NCI-H2196 treated with DMSO at 0.1 percent for 48 hours (cell line): ENCODE measurements around the gene DTWD1.
"Not testable (repeated sequence)": the region's sequence is repeated elsewhere in the genome, so short reads cannot be mapped to it uniquely, and the experiment has no call there.

Experiments
- DNase-seq: peaks from one replicate; lab custom pipeline; 2025; ENCODE audit not compliant: unreplicated experiment; lab: John Stamatoyannopoulos, UW

The DTWD1 gene, protein sequence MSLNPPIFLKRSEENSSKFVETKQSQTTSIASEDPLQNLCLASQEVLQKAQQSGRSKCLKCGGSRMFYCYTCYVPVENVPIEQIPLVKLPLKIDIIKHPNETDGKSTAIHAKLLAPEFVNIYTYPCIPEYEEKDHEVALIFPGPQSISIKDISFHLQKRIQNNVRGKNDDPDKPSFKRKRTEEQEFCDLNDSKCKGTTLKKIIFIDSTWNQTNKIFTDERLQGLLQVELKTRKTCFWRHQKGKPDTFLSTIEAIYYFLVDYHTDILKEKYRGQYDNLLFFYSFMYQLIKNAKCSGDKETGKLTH

DNA sequence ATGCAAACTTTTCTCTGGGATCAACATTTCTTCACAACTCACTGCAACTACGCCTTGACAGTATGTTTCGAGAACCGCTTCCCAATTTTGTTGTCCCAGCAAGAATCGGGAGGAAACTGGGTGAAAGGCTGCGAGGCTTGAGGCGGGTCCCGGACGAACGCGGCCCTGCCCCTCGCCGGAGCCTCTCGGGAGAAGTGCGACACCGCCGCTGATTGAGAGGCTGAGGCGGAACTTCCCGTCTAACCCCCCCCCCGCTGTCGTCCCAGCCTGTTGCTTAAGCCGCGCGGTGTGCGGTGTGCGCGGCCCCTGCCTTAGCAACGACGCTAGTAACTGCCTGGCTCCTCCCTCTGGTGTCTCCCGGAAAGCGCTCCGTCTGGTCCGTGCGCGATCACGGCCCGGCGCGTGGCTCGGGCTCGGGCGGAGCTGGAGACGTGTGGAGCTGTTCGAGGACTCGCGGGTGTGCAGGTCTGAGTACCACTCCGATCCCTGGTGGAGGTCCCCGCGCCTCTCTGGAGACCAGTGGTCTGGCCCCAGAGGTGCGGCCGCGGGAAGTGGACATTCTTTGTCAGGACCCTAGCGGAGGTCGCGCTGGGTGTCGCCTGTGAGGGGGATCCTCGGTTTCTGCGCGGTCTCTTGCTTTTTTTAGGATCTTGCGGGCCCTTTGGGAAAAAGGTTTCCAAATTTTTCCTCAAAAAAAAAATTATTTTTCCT lies at the start of gene DTWD1, which contains the start of gene FAM227B:
TSS of gene DTWD1 (plus strand) at position 391 of the 711 bp plus-strand sequence. CDS start 4,120 bp downstream, outside the sequence.
TSS of gene FAM227B (minus strand) at position 161 of the 711 bp plus-strand sequence. CDS start 5,647 bp downstream, outside the sequence.
- DNase-seq: peak; percentile 78

DNA sequence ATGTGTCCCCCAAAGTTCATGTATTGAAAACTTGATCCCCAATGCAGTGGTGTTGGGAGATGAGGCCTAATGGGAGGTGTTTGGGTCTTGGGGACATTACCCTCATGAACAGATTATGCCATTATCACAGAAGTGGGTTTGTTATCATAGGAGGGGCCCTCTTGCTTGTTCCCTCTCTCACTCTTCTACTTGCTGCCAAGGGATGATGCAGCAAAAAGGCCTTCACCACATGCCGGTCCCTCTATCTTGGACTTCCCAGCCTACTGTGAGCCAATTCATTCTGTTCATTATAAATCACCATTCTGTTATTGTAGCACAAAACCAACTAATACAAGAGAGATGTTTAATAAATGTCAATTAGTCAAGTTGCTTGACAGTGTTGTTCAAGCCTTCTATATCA lies 47.4 kb upstream of the DTWD1 start:
- no peak for DNase-seq

DNA sequence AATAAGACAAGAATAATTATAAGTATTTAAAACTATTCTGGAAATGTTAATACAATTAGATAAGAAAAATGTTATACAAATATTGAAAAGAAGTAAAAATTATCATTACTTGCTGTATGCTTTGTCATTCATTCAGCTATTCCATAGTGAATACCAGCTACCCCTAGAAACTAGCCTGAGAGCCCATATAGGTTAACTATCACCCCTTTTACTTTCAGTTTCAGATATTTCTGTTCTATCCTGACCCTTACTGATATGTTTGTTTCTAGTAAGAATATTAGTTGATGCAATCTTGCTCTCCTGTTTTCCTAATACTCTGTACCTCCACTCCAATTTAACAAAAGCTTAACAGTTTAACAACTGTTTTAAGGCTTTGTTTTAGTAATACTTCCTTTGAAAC lies 31.8 kb upstream of the DTWD1 start:
- no peak for DNase-seq

DNA sequence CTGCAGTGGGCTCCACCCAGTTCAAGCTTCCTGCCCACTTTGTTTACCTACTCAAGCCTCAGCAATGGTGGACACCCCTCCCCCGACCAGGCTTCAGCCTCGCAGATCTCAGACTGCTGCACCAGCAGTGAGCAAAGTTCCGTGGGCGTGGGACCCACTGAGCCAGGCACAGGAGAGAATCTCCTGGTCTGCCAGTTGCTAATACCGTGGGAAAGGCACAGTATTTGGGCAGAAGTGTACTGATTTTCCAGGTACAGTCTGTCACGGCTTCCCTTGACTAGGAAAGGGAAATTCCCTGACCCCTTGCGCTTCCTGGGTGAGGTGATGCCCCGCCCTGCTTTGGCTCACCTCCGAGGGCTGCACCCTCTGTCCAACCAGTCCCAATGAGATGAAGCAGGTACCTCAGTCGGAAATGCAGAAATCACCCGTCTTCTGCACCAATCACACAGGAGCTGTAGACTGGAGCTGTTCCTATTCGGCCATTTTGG lies 28.0 kb upstream of the DTWD1 start:
- not testable (repeated sequence) for DNase-seq

DNA sequence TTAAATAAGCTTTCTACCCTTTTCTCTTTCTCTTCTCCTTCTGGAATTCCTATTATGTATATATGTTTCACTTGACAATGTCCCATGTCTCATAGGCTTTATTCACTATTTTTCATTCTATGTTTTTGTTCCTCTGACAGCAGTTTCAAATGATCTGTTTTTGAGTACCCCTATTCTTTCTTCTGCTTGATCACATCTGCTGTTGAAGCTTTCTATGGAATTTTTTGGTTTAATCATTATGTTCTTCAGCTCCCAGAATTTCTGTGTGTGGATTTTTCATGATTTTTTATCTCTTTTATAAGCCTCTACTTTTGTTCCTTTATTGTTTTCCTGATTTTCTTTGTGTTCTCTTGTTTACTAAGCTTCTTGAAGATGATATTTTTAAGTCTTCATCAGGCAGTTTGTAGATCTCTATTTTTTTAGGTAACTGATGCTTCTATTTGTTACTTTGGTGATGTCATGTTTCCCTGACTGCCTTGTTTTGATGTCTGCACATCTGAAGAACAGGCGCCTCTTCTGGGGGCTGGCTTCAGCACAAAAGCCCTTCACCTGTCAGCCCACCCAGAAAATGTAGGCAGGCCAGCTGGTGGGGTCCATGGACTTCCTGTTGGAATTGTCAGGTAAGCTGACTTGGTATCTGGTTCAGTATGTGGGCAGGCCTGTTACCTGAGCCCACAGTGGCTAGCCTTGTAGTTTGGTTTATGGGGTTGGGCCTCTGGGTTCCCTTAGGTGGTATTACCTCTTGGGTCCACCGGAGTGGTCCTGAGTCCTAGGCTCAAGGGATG lies 16.0 kb upstream of the DTWD1 start:
- no peak for DNase-seq

DNA sequence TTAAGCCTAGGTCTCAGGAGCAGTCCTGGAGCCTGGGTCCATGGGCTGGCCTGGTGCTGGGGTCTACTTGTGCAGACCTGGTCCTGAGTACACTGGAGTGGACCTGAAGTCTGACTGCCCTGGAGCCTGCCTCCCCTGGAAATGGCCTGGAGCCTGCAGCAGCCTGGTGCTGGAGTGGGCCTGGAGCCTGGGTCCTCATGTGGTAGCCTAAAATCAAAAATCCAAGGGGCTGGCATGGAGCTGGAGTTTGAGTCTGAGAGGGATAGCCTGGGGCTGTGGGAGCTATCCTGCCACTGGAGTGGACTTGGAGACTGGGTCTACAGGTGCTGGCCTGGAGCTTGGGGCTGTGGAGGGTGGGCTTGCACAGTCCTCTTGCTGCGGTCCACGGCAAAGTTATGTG lies 15.3 kb upstream of the DTWD1 start:
- no peak for DNase-seq

DNA sequence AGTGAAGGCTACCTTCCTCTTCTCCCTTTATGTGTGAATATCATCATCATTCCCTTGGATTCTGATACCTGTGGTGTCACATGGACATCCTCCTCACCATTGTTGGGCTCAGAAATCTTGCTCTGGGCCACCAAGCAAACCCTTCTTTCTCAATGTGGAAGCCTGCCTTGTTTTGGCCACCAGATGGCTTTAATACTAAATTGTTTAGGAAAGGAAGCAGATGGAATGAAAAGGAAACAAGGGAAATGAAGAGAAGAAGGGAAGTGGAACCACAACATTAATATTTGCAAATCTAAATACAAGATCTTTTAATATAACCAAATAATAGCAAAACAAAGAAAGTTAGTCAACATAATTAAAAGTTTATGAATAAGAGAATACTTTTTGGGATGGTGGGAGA lies 14.3 kb upstream of the DTWD1 start:
- no peak for DNase-seq

DNA sequence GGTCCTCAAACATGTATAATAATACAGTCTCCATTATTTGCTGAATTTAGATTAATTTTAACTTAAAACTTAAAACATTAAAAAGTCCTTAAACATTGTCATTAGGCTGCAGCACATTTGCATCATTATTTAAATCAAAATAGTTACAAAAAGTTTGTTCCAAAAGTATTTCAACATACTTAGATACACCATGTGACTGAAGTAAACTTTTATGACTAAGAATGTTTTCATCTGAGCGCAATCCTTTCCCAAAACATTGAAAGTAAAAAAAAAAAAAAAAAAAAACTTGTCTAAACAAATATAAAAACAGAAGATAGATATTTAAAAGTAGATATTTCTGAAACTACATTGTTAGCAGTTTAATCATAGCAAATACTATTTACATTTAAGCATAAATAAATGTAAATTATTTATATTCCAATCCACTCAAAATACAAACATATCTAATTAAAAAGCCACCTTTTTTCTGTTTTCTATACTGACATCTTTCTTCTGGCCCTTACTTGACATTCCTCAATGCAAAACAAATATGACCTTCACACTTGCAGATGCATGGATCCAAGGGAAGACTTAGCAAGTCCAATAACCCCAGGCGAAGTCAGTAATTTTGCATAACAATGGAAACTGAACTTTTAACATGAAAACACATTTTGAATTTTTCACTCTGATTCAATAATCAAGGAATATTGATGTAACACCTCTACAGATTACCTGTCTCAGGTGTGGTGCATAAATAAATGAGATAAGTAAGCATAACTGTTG lies 10.5 kb upstream of the DTWD1 start:
- no peak for DNase-seq

DNA sequence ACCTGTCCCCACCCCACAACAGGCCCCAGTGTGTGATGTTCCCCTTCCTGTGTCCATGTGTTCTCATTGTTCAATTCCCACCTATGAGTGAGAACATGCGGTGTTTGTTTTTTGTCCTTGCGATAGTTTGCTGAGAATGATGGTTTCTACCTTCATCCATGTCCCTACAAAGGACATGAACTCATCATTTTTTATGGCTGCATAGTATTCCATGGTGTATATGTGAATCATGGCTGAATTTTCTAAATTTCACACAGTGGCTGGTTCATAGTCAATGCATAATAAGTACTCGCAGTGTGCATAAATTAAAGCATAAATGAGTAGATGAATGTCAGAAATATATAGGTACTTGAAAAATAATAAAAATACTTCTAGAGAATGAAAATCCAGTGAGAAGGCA lies 8.6 kb upstream of the DTWD1 start:
- not testable (repeated sequence) for DNase-seq

DNA sequence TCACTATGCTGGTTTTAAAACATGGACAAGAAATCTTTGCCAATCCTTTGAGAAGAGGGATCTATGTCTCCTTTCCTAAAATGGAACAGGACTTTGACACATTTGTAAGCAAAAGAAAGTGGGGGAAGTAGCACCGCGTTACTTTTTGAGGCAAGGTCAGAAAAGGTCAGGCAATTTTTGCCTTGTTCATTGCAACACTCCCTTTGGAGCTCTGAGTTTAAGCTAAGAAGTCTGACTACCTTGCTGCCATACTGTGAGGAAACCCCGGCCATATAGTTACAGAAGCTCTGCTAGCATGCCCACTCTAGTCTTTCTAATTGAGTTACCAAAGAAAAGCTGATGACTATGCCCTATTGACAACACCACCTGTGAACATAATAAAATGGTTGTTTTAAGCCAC lies 1.6 kb upstream of the DTWD1 start:
- no peak for DNase-seq

DNA sequence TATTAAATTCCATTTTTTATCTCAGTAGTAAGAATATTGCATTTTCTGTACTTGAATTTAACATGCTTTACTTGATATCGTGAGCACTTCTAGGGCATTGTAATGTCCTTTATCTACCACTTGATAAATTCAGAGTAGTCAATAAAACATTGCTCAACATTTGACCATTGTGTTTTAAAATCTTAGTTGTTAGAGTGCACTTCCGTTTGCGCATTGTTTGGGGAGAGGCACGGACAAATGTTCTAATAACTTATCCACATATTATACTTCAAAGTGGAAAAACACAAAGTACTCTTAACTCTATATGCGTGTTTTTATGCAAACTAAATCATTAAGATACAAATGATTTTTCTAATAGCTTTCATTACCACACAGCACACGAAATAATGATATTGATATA lies 649 bp upstream of the DTWD1 start:
- no peak for DNase-seq

DNA sequence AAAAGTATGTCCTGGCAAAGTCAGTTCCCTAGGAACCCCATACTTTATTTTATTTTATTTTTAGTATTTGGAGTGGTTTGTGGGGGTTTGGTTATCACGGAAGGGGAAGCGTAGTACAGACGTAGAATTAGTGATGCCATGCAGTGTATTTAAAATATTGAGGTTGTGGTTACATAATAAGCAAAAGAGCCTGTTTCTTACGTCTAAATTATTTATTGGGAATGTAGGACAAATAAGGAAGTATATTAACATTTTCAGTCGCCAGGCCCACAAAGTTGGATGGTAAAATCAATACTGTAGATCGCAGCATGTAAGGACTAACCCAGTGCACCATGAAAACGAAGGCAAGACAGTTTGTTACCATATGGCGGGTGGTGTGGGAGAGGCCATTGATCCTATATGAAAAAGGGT lies 558 bp downstream of the DTWD1 start:
- no peak for DNase-seq

DNA sequence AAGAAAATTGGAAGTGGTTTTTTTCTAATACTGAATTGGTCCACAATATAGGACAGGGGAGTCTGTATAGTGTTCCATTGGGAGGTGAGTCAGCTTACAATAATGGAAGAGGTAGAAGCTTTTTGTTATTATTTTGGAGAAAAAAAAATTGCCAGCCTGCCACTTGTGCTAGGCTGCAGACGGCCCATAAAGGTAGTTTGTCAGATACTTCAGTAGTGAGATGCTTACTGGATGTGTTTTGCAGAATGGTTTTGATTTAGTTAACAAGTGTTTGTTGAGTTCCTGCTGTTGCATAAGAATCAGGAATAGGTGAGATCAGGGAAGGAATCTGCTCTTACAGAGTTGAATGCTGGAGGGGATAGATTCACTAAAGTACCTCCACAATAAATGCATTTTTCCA lies 1.0 kb downstream of the DTWD1 start:
- no peak for DNase-seq

DNA sequence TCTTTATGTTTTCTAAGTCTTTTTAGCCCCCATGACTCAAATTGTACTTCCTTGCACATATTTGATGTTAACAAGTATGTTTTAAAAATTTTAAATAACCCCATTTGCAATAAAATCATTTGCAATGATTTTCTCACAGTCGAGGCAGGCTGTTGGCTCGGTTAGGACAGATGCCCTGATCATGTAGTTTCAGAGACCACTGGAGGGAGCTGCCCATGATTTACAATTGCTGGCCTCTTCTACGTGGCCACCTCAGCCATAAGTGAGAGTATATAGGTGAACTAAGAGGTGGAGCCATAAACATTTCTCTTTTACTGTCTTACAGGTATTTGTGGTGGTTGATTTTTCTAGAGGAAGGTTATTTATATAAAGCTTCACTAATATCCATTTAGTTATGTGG lies 1.7 kb downstream of the DTWD1 start:
- no peak for DNase-seq

DNA sequence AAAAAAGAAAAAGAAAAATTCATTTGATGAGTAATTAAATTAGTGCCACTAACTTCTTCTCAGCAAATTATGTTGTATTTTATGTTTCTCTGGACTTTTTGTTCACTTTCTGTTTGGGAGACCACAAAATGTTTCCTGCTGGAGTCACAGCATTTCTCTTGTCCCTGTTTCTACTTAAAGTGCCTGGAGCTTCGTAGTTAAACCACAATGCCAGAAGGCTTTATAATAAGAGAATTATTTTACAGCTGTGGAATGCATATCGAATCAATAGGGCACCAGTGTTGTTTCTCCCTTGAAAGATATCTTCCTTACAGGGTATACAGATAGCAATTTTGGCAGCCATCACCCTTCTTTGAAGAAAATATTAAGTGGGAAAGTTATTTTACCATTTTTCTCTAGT lies 3.2 kb downstream of the DTWD1 start:
- DNase-seq: no peak

DNA sequence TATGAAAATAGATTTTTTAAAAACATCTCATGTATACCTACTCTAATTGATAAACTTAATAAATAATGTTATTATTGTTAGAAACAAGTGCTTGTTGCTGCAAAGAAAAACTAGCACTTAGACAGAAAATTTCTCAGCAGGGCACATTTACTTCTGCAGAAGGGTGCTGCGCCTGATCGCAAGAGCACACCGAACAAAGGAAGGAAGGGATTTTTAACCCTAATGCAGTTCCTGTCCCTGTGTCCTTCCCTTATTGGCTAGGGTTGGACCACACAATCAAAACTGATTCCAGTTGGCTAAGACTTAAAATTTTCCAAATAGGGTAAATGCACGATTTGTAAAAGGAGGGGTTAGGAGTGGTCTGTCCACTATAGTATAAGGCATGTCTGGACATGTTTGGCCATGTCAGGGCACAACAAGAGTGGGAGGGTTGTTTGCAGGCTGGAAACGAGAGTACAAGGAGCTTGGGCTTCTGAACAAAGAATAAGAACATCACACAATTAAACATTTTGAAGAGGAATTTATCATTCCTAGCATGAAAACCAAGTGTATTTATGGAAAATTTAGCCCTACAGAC lies 4.7 kb downstream of the DTWD1 start:
- no peak for DNase-seq

DNA sequence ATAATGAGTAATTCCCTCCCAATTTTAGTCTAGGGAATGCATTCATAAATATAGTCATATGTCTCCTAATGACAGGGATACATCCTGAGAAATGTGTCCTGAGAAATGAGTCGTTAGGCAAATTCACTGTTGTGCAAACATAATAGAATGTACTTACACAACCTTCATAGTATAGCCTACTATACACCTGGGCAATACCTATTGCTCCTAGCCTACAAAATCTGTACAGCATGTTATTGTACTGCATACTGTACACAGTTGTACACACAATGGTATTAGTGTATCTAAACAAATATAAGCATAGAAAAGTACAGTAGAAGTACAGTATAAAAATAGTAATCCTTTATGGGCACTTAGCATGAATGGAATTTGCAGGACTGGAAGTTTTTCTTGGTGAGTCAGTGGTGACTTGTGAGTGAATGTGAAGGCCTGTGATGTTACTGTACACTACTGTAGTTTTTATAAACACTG lies 6.6 kb downstream of the DTWD1 start:
- DNase-seq: no peak

DNA sequence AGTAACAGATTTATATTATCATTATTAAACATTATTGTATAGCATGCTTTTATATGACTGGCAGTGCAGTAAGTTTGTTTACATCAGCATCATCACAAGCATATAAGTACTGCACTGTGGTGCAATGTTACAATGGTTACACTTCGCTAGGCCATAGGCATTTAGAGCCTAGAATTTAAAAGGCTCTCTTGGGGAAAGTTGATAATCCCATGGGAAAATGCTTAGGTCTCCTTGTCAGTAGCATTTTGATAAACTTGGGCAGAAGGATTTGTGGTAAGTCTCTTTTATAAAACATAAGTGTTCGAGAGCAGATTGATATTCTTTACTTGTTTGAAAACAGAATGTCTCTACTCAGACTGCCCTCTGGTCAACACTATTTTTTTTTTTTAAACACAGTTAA lies 7.5 kb downstream of the DTWD1 start:
- no peak for DNase-seq

DNA sequence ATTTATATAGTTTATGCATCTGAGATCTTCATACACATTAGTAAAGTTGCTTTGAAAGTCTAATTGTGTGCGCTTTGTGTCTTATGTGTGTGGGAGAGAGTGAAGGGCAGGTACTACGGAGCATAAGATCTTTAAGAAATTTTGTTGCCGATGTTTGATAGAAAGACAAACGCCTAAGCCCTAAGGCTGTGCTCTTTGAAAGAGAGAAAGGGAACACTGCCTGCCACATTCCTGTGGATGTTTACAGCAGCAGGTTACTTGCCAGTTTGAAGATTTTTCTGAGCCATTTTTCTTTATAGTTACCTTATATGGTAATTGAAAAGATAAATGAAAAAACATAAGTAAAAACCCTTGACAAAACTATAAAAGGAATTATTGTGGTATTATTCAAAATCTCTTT lies 17.0 kb downstream of the DTWD1 start:
- no peak for DNase-seq

DNA sequence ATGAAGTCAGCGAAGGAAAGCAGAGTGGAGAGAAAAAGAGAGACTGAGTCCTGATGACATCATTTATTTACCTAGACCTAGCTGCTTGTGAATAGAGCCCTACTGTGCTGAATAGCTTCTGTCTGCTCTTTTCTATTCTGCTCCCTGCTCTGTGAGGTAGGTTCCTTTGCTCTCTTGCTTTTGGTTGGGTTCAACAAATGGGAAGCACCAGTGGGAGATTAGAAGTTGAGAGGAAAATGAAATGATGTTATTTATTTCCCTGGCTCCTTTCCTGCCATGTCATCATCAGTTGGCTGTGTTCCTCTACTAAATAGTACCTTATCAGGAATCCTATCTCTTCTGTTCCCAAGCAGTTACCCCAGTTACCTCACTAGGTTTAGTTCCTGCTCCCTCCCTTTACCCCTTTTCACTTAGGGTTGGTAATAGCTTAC lies 23.5 kb downstream of the DTWD1 start:
- DNase-seq: no peak
